Psoas muscle (tissue), 8 donors: Measurements from ENCODE around the gene MKRN2OS. TPM values are rescaled to one million over a fixed set of nuclear protein-coding genes. Genes with fewer than 3 reads are reported as not detected.

Experiments used
- ATAC-seq, 4 donors: fragments of 200-7000 bp; cut with Tn5 transposase; one replicate each; pipeline ENCODE4 v1.9.1; 2020; ENCODE audit warnings: moderate library complexity in 3 of 4, mild to moderate bottlenecking in 2 of 4
- DNase-seq, 2 donors: peaks; one replicate each; pipeline ENCODE4 v3.0.0-alpha.2; 2020
- H3K27ac ChIP-seq: fragments of 200-600 bp; one replicate; pipeline ENCODE4 v1.8.0; 2022
- H3K27me3 ChIP-seq, 3 donors: fragments of 200-600 bp in 1 of 3; one replicate each; pipeline versions ENCODE4 v1.6.1 to v1.8.0; 2013 to 2022; ENCODE audit warnings: low read length in 2 of 3, mild to moderate bottlenecking in 2 of 3, moderate library complexity in 1 of 3; ENCODE audit not compliant: insufficient read depth in 3 of 3
- H3K36me3 ChIP-seq, 2 donors: fragments of 200-600 bp in 1 of 2; one replicate each; pipeline versions ENCODE4 v1.6.1 to v1.8.0; 2013 to 2022; ENCODE audit warnings: low read depth in 1 of 2, mild to moderate bottlenecking in 1 of 2, moderate library complexity in 1 of 2; ENCODE audit not compliant: insufficient read depth in 1 of 2
- H3K4me1 ChIP-seq: fragments of 200-600 bp; one replicate; pipeline ENCODE4 v1.8.0; 2022
- H3K4me3 ChIP-seq: fragments of 200-600 bp; one replicate; pipeline ENCODE4 v1.8.0; 2022; ENCODE audit warnings: mild to moderate bottlenecking
- H3K9me3 ChIP-seq: fragments of 200-600 bp; one replicate; pipeline ENCODE4 v1.8.0; 2022
- CTCF ChIP-seq: fragments of 200-600 bp; IDR thresholded peaks from one replicate; pipeline ENCODE4 v1.8.0; 2022; ENCODE audit warnings: antibody characterized with exemption
- WGBS, 3 donors: extraction: QIAGEN DNeasy Blood & Tissue Kit; methylation state at CpG; one replicate each; pipeline versions ENCODE4 v1.1.6 to v1.1.7; 2013; 5-methylcytosine and 5-hydroxymethylcytosine counted together
- intact Hi-C, 2 donors: fragments of 100-400 bp; cut with DNase I; formaldehyde crosslinking; loops; one replicate each; pipeline versions ENCODE4 v1.11.0 to v1.14.2; 2022
- polyA plus RNA-seq, 3 donors: library from polyadenylated mRNA; stranded (reverse); fragments of 200-250 nt; gene quantifications; one replicate each; pipeline ENCODE4 v1.2.3, GENCODE V29; 2013
- total RNA-seq, 4 donors: library from RNA; stranded (reverse); fragmentation: NEBNext Ultra II Directional in 2 of 4; extraction: Animal tissue kit (Norgen Biotek cat#: 25700) in 2 of 4; gene quantifications; one replicate each; pipeline versions ENCODE4 v1.2.1 to v1.2.4, GENCODE V29; 2021 to 2023
- donor health status: healthy with polysubstance abuse.
- donor health status: DM: no; HTN: no; CAD: no; lungs with moderate emphysema.
- donor health status: Bipolar disorder and iron deficiency.
- donor health status: healthy.
- donor health status: DM: yes; HTN: yes; CAD: no.
- donor health status: DM: no; HTN: no; CAD: no.
- donor health status: DM: no; HTN: no; CAD: no.
- donor health status: DM: yes; HTN: yes; CAD: no.

The MKRN2OS gene
- total and polyA plus RNA-seq, 7 donors, result 0.16 to 1.5 (median 0.48) TPM; not detected in 2

GRCh38 chr3:12561397-12561796, 16.1 kb upstream of the MKRN2OS start:
- Histone ChIP-seq H3K4me1 (peaks cover 70% of the 10 kb centered on the region), H3K9me3 (no peaks in the 10 kb centered on the region), H3K27ac (peak overlapping the region; percentile 99), H3K36me3 (no peaks in the 10 kb centered on the region), H3K4me3 (no peak overlapping the region), H3K27me3 (no peaks in the 10 kb centered on the region)
- 78 to 90% (median 81%) methylated on average over 2 of the region's 2 CpGs for WGBS, 3 donors
- DNase-seq (no peak), ATAC-seq (no peak)
- TF ChIP-seq CTCF, result no peak
- intact Hi-C loops, result no loop called here

DNA sequence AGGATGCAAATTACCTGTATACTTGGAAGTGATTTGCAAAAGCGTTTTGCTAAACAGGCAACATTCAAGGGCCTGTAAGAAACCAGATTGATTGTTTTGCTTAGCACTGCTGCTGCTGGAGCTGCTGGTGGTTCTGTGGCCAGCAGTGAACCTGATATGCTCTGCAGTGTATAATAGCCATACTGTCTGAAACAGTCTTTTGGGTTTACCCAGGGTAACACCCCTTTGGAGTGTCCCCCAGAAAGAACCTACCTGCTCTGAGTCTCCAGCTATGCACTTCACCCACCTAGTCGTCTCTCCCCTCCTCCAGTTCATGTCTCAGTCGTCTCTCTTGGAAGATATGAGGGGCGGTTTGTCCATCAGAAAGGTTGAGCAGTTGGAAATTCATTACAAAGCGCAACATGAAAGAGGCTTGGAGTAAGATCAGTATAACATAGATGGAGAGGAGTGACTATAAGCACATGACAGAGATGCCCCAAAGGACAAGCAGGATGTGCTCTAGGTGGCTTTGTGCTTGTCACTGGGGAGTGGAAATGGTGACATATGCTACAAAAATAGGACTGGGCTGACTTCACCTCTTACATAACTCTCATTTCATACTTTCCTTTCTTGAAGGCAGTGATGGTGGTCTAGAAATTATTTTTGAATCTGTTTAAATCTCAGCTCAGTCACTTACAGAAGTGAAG, 15.3 kb upstream of the MKRN2OS start:
- peak overlapping the region; percentile 99 for H3K27ac ChIP-seq
- intact Hi-C loops, result no loop called here
- no peaks in the 10 kb centered on the region for H3K27me3 ChIP-seq
- peaks cover 75% of the 10 kb centered on the region for H3K4me1 ChIP-seq
- no peaks in the 10 kb centered on the region for H3K9me3 ChIP-seq
- peak in 3 of 4 donors; percentile 20 to 28 (median 24) for ATAC-seq
- TF ChIP-seq CTCF, result no peak
- no peak for DNase-seq
- WGBS, 3 donors, result 52 to 62% (median 54%) methylated on average over 5 of the region's 5 CpGs
- peak overlapping the region; percentile 14 for H3K4me3 ChIP-seq
- H3K36me3 ChIP-seq, result no peaks in the 10 kb centered on the region

- Histone ChIP-seq H3K36me3 (no peaks in the 10 kb centered on the region), H3K27me3 (no peaks in the 10 kb centered on the region), H3K4me1 (peaks cover 64% of the 10 kb centered on the region), H3K27ac (peak overlapping the region; percentile 99), H3K4me3 (peak overlapping the region; percentile 27), H3K9me3 (no peaks in the 10 kb centered on the region)
- intact Hi-C loops, result no loop called here
- DNase-seq (no peak), ATAC-seq (no peak)
- 57 to 72% (median 68%) methylated on average over 3 of the region's 3 CpGs for WGBS, 3 donors
- TF ChIP-seq CTCF, result no peak
Observed at GRCh38 chr3:12559520-12559919, 14.2 kb upstream of the MKRN2OS start.

GRCh38 chr3:12558706-12559105, 13.4 kb upstream of the MKRN2OS start:
- Histone ChIP-seq H3K4me1 (peaks cover 57% of the 10 kb centered on the region), H3K27ac (peak overlapping the region; percentile 99), H3K4me3 (peak overlapping the region; percentile 92), H3K27me3 (peaks cover 0 to 5% (median 2%) of the 10 kb centered on the region in 3 donors), H3K9me3 (no peaks in the 10 kb centered on the region), H3K36me3 (no peaks in the 10 kb centered on the region)
- intact Hi-C loops, result no loop called here
- ATAC-seq (no peak), DNase-seq (no peak)
- TF ChIP-seq CTCF, result no peak
- 37 to 49% (median 44%) methylated on average over 4 of the region's 4 CpGs for WGBS, 3 donors
